ENCODE measurements around the gene TNFSF13. TPM values are rescaled to one million over a fixed set of nuclear protein-coding genes. Genes with fewer than 3 reads are reported as not detected.
A peak's percentile ranks its signal among the peaks of the same experiment; 100 is the strongest.

The TNFSF13 gene
- total RNA-seq, 2 donors from 2014 or later: 11.0 to 16.9 TPM

- H3K4me1 ChIP-seq: peaks cover 0 to 53% of the 10 kb centered on the region in 2 donors
- H3K27me3 ChIP-seq: no peaks in the 10 kb centered on the region
- peak overlapping the region; percentile 45 to 52 for H3K4me3 ChIP-seq
- DNase-seq (ENCODE audit: low spot score): no peak
- no peak for TF ChIP-seq CTCF (IDR thresholded peaks at IDR 0.05)
- H3K27ac ChIP-seq: peak overlapping the region; percentile 77 to 81
- H3K36me3 ChIP-seq: peaks cover 30% of the 10 kb centered on the region
- H3K9me3 ChIP-seq: no peaks in the 10 kb centered on the region
Observed at GRCh38 chr17:7588553-7589203, 30.1 kb downstream of the TNFSF13 start.

- Histone ChIP-seq H3K36me3 (peaks cover 37% of the 10 kb centered on the region), H3K4me1 (peaks cover 0 to 50% of the 10 kb centered on the region in 2 donors), H3K27me3 (no peaks in the 10 kb centered on the region), H3K4me3 (peak overlapping the region; percentile 45 to 52), H3K27ac (peak overlapping the region; percentile 77 to 81), H3K9me3 (no peaks in the 10 kb centered on the region)
- TF ChIP-seq CTCF (IDR thresholded peaks at IDR 0.05): peak; percentile 72 to 94
- DNase-seq (ENCODE audit: low spot score): peak; percentile 89
Observed at GRCh38 chr17:7589204-7589868, 30.8 kb downstream of the TNFSF13 start.

- H3K36me3 ChIP-seq: peaks cover 44% of the 10 kb centered on the region
- no peaks in the 10 kb centered on the region for H3K9me3 ChIP-seq
- no peak for TF ChIP-seq CTCF (IDR thresholded peaks at IDR 0.05)
- DNase-seq (ENCODE audit: low spot score): no peak
- H3K4me3 ChIP-seq: peak within 1 kb of the TSS; percentile 45 to 52
- peak within 1 kb of the TSS; percentile 77 to 81 for H3K27ac ChIP-seq
- H3K4me1 ChIP-seq: peaks cover 0 to 43% of the 10 kb centered on the region in 2 donors
- no peaks in the 10 kb centered on the region for H3K27me3 ChIP-seq
Observed at GRCh38 chr17:7589891-7590691, 31.5 kb downstream of the TNFSF13 start, which contains the start of gene SOX15. TSS of gene SOX15 (minus strand) at chr17:7590094. CDS start at chr17:7589676, 418 bp downstream.

GRCh38 chr17:7590743-7591142 is 32.2 kb downstream of the TNFSF13 start:
- DNase-seq (ENCODE audit: low spot score): no peak
- Histone ChIP-seq H3K27ac (no peak overlapping the region), H3K36me3 (peaks cover 51% of the 10 kb centered on the region)

GRCh38 chr17:7591596-7591995 is 33.0 kb downstream of the TNFSF13 start:
- Histone ChIP-seq H3K4me3 (no peak overlapping the region), H3K9me3 (no peaks in the 10 kb centered on the region), H3K27me3 (no peaks in the 10 kb centered on the region), H3K27ac (no peak overlapping the region), H3K4me1 (peaks cover 0 to 35% of the 10 kb centered on the region in 2 donors), H3K36me3 (peaks cover 59% of the 10 kb centered on the region)
- no peak for TF ChIP-seq CTCF (IDR thresholded peaks at IDR 0.05)
- DNase-seq (ENCODE audit: low spot score): no peak

More at GRCh38 chr17:7590743-7591142, 32.2 kb downstream of the TNFSF13 start:
- H3K9me3 ChIP-seq: no peaks in the 10 kb centered on the region
- TF ChIP-seq CTCF (IDR thresholded peaks at IDR 0.05): no peak
- no peak overlapping the region for H3K4me3 ChIP-seq
- peaks cover 0 to 36% of the 10 kb centered on the region in 2 donors for H3K4me1 ChIP-seq
- H3K27me3 ChIP-seq: no peaks in the 10 kb centered on the region

All from right atrium auricular region (tissue), 2 donors.